ENCODE measurements around the gene NCCRP1. TPM values are rescaled to one million over a fixed set of nuclear protein-coding genes. Genes with fewer than 3 reads are reported as not detected.

Gene NCCRP1
- total RNA-seq, 2 experiments from 2014 or later = not detected

DNA sequence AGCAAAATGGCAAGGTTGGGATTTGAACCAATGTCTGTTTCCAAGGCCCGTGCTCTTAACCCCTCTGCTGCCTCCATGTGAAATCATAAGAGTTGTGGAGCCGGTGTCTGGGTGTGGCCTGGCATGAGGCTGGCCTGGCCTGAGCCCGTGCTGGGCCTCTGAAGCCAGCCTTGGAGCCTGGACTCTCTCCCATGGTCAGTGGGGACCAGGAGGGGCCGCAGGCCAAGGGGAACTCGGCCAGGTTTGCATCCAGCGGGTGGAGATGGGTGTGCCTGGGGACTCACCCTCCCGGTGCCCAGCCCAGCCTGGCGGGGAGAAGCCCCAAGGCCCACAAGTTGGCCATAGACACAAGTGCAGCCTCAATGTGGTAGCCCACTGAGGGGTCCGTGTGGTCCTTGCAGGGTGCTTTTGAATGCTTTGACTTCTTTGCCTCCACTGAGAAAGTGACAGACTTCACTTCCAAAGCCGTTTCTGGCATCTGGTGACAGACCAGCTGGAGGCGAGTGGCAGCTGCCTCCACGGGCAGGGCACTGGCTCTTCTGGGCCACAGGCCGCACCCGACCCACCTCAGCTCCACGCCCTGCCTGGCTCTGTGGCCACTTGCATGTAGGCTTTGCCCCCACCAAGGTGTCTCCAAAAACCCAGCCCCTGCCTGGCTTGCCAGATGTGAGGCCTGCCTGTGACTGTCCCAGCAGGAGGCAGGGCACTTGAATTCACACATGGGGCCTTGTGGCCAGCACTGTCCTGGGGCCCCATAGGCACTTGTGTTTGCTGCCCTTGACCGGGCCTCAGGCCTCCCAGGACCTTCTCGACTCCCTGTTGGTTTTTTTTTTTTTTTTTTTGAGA, 26.2 kb upstream of the NCCRP1 start:
- ATAC-seq (ENCODE audit: poor library complexity) (no peak), DNase-seq (no peak)
- Histone ChIP-seq H3K27ac (ENCODE audit: low read depth in 1 of 2, low read length in 2 of 2) (no peak overlapping the region), H3K4me3 (ENCODE audit: low read length) (no peak overlapping the region), H3K36me3 (ENCODE audit: insufficient read depth, low read length) (peaks cover 37% of the 10 kb centered on the region), H3K4me1 (ENCODE audit: insufficient read depth, low read length) (no peaks in the 10 kb centered on the region), H3K9me3 (ENCODE audit: control insufficient read depth in 1 of 2, insufficient read depth in 1 of 2, low read length in 2 of 2) (no peaks in the 10 kb centered on the region), H3K27me3 (ENCODE audit: control insufficient read depth in 1 of 2, insufficient read depth in 2 of 2, low read length in 2 of 2) (no peaks in the 10 kb centered on the region)
- TF ChIP-seq, protein P1, sequence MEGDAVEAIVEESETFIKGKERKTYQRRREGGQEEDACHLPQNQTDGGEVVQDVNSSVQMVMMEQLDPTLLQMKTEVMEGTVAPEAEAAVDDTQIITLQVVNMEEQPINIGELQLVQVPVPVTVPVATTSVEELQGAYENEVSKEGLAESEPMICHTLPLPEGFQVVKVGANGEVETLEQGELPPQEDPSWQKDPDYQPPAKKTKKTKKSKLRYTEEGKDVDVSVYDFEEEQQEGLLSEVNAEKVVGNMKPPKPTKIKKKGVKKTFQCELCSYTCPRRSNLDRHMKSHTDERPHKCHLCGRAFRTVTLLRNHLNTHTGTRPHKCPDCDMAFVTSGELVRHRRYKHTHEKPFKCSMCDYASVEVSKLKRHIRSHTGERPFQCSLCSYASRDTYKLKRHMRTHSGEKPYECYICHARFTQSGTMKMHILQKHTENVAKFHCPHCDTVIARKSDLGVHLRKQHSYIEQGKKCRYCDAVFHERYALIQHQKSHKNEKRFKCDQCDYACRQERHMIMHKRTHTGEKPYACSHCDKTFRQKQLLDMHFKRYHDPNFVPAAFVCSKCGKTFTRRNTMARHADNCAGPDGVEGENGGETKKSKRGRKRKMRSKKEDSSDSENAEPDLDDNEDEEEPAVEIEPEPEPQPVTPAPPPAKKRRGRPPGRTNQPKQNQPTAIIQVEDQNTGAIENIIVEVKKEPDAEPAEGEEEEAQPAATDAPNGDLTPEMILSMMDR (IDR thresholded peaks at IDR 0.05) = no peak
- ChIA-PET POLR2A (no interaction called here), CTCF (no interaction called here)
- intact Hi-C loops (cut with DNase I, micrococcal nuclease) = no loop called here
- H3K27ac Mint-ChIP-seq = no peak overlapping the region
- H3K36me3 Mint-ChIP-seq (ENCODE audit: low read depth) = peaks cover 27% of the 10 kb centered on the region
- H3K4me3 Mint-ChIP-seq = no peak overlapping the region
- no peaks in the 10 kb centered on the region for H3K27me3 Mint-ChIP-seq
- no peaks in the 10 kb centered on the region for H3K4me1 Mint-ChIP-seq (ENCODE audit: low read depth)
- H3K9me3 Mint-ChIP-seq = no peaks in the 10 kb centered on the region

DNA sequence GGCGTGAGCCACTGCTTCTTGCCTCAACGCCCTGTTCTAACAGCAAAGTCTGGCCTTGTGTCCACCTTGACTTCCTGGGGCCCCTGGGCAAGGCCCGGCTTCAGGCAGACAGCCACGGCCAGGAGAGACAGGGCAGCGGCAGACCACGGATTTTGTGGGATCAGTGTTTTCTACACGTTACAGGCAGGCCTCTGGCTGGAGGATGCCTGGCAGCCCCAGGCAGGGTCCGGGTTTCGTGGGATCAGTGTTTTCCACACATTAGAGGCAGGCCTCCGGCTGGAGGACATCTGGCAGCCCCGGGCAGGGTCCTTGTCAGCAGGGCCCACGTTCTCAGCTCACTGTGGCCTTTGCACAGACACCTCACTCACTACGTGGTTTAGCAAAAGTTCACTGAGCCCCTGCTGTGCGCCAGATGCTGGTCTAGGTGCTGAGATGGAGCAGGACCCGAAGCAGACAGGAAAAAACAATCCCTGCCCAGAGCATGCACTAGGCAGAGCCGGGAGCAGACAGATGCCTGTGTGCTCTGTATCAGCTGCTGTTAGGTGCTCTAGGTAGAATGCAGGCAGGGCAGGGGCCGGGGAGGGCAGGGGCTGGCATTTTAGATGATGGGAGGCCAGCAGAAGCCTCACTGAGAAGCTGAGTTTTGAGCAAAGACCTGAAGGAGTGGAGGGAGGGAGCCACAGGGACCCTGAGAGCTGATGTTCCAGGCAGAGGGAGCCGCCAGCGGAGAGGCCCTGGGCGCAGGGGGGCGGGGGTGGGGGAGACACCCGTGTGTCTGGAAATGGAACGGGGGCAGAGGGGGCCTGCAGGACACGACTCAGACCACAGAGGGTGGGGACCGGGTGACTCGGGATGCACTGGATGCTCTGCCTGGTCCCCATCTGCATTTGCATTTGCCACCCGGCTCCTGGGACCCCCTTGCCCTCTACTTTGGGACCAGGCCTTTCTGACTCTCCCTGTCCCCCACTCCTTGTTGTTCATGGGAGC, 25.0 kb upstream of the NCCRP1 start:
- Histone ChIP-seq H3K27me3 (ENCODE audit: control insufficient read depth in 1 of 2, insufficient read depth in 2 of 2, low read length in 2 of 2) (no peaks in the 10 kb centered on the region), H3K36me3 (ENCODE audit: insufficient read depth, low read length) (peaks cover 37% of the 10 kb centered on the region), H3K9me3 (ENCODE audit: control insufficient read depth in 1 of 2, insufficient read depth in 1 of 2, low read length in 2 of 2) (no peaks in the 10 kb centered on the region), H3K27ac (ENCODE audit: low read depth in 1 of 2, low read length in 2 of 2) (no peak overlapping the region), H3K4me3 (ENCODE audit: low read length) (no peak overlapping the region), H3K4me1 (ENCODE audit: insufficient read depth, low read length) (no peaks in the 10 kb centered on the region)
- POLR2A ChIA-PET = no interaction called here
- H3K4me3 Mint-ChIP-seq = no peak overlapping the region
- H3K4me1 Mint-ChIP-seq (ENCODE audit: low read depth) = no peaks in the 10 kb centered on the region
- intact Hi-C loops (cut with DNase I, micrococcal nuclease) = no loop called here
- no peaks in the 10 kb centered on the region for H3K27me3 Mint-ChIP-seq
- TF ChIP-seq, protein P1 (IDR thresholded peaks at IDR 0.05) = no peak
- CTCF ChIA-PET = no interaction called here
- ATAC-seq (ENCODE audit: poor library complexity) = no peak
- H3K9me3 Mint-ChIP-seq = no peaks in the 10 kb centered on the region
- no peak for DNase-seq
- peaks cover 31% of the 10 kb centered on the region for H3K36me3 Mint-ChIP-seq (ENCODE audit: low read depth)
- no peak overlapping the region for H3K27ac Mint-ChIP-seq

DNA sequence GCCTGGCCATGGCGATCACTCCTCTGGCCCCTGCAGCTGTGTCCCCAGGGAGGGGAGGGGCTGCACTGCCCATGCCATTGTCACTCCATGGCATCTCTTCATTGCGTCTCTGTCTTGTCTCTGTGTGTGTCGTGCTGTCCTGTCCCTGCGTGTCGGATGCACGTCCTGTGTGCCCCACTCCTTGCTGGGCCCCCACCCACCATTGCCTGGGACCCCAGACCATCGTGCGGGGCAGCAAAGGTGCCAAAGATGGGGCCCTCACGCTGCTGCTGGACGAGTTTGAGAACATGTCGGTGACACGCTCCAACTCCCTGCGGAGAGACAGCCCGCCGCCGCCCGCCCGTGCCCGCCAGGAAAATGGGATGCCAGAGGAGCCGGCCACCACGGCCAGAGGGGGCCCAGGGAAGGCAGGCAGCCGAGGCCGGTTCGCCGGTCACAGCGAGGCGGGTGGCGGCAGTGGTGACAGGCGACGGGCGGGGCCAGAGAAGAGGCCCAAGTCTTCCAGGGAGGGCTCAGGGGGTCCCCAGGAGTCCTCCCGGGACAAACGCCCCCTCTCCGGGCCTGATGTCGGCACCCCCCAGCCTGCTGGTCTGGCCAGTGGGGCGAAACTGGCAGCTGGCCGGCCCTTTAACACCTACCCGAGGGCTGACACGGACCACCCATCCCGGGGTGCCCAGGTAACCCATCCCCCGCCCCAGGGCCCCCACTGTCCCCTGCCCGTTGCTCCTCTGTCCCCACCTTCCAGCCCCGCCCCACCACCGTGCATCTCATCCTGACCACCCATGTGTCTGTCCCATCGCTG, 23.9 kb upstream of the NCCRP1 start:
- ChIA-PET POLR2A (no interaction called here), CTCF (no interaction called here)
- Mint-ChIP-seq H3K27me3 (no peaks in the 10 kb centered on the region), H3K4me1 (ENCODE audit: low read depth) (no peaks in the 10 kb centered on the region), H3K9me3 (no peaks in the 10 kb centered on the region), H3K4me3 (no peak overlapping the region), H3K36me3 (ENCODE audit: low read depth) (peaks cover 33% of the 10 kb centered on the region), H3K27ac (no peak overlapping the region)
- Histone ChIP-seq H3K27ac (ENCODE audit: low read depth in 1 of 2, low read length in 2 of 2) (no peak overlapping the region), H3K4me3 (ENCODE audit: low read length) (no peak overlapping the region), H3K9me3 (ENCODE audit: control insufficient read depth in 1 of 2, insufficient read depth in 1 of 2, low read length in 2 of 2) (no peaks in the 10 kb centered on the region), H3K27me3 (ENCODE audit: control insufficient read depth in 1 of 2, insufficient read depth in 2 of 2, low read length in 2 of 2) (no peaks in the 10 kb centered on the region), H3K4me1 (ENCODE audit: insufficient read depth, low read length) (no peaks in the 10 kb centered on the region), H3K36me3 (ENCODE audit: insufficient read depth, low read length) (peaks cover 45% of the 10 kb centered on the region)
- intact Hi-C loops (cut with DNase I, micrococcal nuclease) = no loop called here
- ATAC-seq (ENCODE audit: poor library complexity) = no peak
- TF ChIP-seq, protein P1 (IDR thresholded peaks at IDR 0.05) = no peak
- no peak for DNase-seq

All from CD4-positive, alpha-beta T cell (primary cell).